A172 (cell line): ENCODE results near the gene SLC37A2. TPM values are rescaled to one million over a fixed set of nuclear protein-coding genes. Genes with fewer than 3 reads are reported as not detected.
"Not testable (repeated sequence)": the region's sequence is repeated elsewhere in the genome, so short reads cannot be mapped to it uniquely, and the experiment has no call there.

Source experiments
- DNase-seq: peaks from one replicate; pipeline ENCODE4 v3.0.0-alpha.2; 2015; ENCODE audit warnings: low spot score
- total RNA-seq: library from RNA; depleted of rRNA; stranded (reverse); fragments of >200 nt; shearing (Covaris generic); gene quantifications from 2 replicates; pipeline ENCODE4 v1.2.3, GENCODE V29; 2014; rRNA removed

SLC37A2 gene
- 0.26 and 1.4 TPM in 2 replicates for total RNA-seq

DNA sequence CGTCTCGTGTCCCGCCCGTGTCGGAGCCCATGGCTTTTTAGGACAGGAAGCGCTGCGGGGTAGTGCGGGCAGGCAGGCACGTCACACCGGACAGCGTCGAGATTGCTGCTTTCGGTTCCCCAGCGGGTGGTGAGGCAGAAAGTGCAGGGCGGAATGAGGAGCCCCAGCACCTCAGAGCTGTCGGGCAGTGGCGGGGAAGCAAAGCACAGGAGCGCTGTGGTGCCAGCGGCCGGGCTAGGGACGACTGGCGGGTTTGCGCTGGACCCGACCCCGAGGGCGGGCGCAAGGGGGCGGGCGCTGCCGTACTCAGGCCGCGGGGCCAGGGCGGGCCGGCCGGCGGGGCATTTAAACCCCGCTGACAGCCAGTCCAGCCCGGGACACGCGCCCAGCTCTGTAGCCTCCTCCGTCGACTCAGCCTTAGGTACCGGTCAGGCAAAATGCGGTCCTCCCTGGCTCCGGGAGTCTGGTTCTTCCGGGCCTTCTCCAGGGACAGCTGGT, at the start of gene SLC37A2:
SLC37A2 (plus strand) TSS at position 375 of the 498 bp plus-strand sequence; CDS start at position 438, 63 bp downstream.
- DNase-seq: peak; percentile 37

DNA sequence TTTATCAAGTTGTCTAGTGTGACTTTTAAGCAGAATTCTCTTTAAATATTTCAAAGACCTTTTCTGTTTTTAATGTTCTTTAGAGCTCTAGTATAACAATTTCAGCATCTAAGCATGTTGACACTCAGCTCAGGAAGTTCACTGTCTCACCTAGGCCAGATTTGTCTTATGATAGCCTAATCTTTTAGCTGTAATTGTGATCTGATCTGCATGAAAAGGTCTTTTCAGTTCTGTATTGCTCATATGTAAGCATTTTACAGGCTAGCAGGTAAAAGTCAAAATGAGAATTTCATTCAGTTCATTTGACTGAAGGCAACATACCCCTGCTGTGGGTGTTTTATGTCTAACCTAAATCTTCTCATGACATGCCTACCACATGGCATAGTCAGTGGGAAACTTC, 46.7 kb upstream of the SLC37A2 start:
- no peak for DNase-seq

GRCh38 chr11:125020342-125020741, 42.8 kb upstream of the SLC37A2 start:
- DNase-seq: no peak

- DNase-seq: no peak
Observed at GRCh38 chr11:125022551-125022950, 40.6 kb upstream of the SLC37A2 start.

- DNase-seq: no peak
Observed at GRCh38 chr11:125025968-125026367, 37.1 kb upstream of the SLC37A2 start.

- DNase-seq: not testable (repeated sequence)
Observed at GRCh38 chr11:125029431-125029830, 33.7 kb upstream of the SLC37A2 start.

- DNase-seq: peak; percentile 58
Observed at GRCh38 chr11:125036933-125037332, 26.2 kb upstream of the SLC37A2 start.

DNA sequence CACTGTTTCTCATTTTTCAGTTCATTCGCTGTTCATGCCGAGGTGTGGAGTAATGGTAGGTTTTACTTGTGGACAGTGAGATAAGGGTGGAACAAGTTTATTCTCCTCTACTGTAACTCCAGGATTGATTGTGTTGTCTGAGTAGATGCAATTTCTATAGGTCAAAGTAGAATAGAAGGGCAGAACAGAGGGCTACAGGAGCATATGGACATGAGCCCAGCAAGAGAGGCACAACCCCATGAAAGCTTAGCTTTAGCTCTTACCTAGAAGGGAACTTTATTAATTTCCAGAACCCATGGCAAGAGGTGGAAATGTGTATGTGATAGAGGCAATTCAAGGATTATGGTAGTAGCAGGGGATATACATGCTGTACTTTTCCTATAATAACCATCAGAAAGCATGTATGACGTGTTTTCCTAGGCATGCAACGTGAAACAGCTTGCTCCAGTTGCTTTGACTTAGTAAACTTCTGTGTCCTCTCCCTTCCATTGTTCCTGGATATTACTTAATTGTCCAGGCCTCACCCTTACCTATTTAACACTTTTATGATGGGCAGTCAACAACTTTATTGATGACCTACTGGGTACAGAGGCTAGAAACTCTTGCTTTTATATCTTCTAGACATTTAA, 13.8 kb upstream of the SLC37A2 start:
- DNase-seq: no peak

GRCh38 chr11:125052047-125052446, 11.1 kb upstream of the SLC37A2 start:
- no peak for DNase-seq

GRCh38 chr11:125053167-125053566, 9.9 kb upstream of the SLC37A2 start:
- no peak for DNase-seq

DNA sequence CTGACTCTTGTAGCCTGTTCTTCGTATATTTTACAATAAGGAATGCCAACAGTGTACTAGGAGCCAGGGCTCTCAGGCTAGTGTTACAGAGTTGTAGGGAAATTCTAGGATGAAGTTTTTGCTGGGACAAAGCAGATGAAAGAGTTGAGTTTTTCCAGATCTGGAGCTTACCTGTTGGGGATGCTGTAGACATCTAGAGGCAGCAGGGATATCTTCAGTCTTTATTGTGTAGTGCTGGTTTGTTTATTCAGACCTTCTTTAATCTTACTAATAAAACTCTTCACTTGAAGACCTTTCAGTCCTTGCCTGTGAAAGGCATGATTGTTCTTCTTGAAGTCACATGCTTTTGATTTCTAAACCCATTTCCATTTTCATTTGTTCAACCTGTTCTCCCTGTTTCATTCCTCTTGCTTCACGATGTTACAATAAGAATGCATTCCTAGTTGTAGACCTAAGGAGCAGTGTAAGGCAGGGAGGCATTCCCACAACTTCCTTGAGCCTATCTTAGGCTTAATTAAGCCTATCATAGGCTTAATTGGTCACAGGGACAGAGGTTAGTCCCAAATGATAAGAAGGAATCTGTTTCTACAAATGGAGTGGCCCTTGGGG, 7.9 kb upstream of the SLC37A2 start:
- no peak for DNase-seq

DNA sequence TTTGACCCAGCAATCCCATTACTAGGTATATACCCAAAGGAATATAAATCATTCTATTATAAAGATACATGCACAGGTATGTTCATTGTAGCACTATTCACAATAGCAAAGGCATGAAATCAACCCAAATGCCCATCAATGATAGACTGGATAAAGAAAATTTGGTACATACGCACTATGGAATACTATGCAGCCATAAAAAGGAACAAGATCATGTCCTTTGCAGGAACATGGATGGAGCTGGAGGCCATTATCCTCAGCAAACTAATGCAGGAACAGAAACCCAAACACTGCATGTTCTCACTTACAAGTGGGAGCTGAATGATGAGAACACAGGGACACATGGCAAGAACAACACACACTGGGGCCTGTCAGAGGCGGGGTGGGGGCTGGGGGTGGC, 7.0 kb upstream of the SLC37A2 start:
- not testable (repeated sequence) for DNase-seq

DNA sequence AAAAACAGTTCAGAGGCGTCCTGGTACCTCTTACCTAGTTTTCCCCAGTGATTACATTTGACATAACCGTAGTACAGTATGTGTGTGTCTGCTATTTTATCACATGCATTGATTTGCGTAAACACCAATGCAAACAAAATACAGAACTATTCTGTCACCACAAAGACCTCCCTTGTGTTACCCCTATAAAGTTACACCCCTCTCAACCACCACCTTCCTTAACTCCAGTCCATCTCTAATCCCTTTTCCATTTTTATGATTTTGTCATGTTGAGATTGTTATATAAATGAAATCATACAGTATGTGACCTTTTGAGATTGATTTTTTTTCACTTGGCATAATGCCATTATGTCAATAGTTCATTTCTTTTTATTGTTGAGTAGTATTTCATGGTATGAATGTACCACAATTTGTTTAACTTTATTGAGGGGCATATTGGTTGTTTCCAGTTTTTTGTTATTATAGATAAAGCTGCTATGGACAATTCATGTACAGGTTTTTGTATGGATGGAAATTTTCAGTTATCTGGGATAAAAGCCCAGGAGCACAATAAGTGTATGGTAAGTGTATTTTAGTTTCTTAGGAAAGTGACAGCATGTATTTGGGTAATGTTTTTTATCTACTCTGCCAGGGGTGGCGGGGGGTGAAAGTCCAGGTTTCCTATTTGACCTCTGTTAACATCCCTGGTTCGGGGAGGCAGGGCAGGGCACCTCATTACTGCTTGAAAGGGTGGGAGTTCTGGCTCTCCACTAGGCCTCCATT, 6.0 kb upstream of the SLC37A2 start:
- no peak for DNase-seq

DNA sequence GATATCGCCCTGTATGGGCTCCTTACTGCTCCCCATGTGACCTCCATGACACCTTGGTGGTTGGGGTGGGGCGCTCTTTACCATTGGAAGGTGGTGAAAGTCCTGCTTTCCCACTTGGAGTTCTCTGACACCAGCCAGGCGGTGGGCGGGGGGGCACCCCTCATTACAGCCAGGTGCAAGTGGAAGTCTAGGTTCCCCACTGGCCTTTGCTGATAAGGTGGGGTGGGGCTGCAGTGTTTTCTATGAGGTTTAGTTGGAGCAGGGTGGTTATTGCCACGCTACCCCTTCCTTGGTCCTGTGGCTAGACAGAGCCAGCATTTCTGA, 5.5 kb upstream of the SLC37A2 start:
- no peak for DNase-seq

- no peak for DNase-seq
Observed at GRCh38 chr11:125061281-125061680, 1.8 kb upstream of the SLC37A2 start.

GRCh38 chr11:125062218-125062930, 731 bp upstream of the SLC37A2 start:
- DNase-seq: no peak

DNA sequence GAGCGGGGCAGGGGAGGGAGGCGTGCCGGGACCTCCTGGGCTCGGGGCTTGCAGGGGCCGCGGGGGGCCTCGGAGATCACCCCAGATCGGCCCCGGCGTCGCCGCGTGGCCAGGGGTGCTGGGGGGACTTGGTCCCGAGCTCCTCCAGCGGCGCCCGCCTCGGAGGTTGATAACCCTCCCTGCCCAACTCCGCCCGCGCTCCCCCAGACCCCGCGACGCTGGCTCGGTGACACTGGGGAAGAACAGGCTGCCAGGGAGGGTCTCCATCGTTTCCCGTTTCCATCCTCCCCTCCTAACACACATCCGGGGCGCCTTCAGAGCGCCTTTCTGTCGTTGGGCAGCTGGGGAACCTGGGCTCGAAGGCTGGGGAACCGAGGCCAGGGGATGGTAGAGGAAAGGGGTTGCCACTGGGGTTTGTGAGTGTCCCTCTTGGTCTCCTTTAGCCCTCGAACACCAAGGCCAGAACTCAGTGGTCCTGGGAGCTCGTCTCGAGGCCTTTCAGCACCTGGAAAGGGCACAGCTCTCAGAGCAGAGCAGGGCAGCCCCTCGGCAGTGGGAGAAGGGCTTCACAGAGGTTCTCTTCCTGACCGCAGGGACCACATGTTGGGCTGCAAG, 431 bp downstream of the SLC37A2 start:
- DNase-seq: no peak

- DNase-seq: no peak
Observed at GRCh38 chr11:125064070-125064469, 965 bp downstream of the SLC37A2 start.

DNA sequence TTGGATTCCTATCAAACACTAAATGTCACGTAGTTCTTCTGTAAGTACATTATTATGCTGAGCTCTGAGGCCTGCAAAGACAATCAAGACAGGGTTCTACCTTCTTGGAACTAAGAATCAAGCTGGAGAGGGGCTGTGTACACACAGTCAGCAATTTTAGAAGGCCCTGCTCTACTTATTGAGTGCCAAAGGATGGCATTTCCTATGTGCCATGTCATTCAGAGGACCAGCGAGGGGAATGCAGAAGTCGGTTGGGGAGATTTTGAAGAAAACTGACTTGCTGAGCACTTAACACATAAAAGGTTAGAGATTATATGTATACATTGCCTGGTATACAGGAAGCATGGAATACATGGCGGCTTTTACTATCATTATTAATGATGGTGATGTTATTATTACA, 5.3 kb downstream of the SLC37A2 start:
- no peak for DNase-seq

GRCh38 chr11:125069008-125069407, 5.9 kb downstream of the SLC37A2 start:
- DNase-seq: no peak

DNA sequence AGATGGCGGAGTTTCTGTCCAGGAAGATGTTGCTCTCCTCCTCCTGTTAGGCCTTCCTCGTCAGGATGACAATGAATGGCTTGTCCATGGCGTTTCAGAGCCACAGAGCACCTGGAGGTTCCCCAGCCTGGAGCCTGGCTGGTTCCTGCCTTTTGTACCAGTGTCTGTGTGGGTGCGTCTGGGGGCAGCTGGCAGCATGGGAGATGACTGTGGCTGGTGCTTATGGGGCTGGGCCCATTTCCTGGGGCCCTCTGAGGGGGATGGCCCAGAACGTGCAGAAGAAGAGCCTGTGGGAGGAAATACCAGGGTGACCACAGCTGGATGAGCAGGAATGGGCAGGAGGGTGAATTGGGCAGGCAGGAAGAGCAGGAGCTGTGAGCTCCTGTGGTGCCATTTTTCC, 6.7 kb downstream of the SLC37A2 start:
- peak; percentile 35 for DNase-seq
